Activated CD8-positive, alpha-beta memory T cell treated with anti-CD3 and anti-CD28 coated beads, Interleukin-2, amount 50 U/mL, for 1 hour (primary cell): ENCODE results near the gene CFAP53.
A peak's percentile ranks its signal among the peaks of the same experiment; 100 is the strongest.
"Not testable (repeated sequence)": the region's sequence is repeated elsewhere in the genome, so short reads cannot be mapped to it uniquely, and the experiment has no call there.

Experiments
- DNase-seq: peaks from one replicate; pipeline ENCODE4 v3.0.0-alpha.2; 2020; ENCODE audit errors: extremely low read depth

Gene CFAP53, protein sequence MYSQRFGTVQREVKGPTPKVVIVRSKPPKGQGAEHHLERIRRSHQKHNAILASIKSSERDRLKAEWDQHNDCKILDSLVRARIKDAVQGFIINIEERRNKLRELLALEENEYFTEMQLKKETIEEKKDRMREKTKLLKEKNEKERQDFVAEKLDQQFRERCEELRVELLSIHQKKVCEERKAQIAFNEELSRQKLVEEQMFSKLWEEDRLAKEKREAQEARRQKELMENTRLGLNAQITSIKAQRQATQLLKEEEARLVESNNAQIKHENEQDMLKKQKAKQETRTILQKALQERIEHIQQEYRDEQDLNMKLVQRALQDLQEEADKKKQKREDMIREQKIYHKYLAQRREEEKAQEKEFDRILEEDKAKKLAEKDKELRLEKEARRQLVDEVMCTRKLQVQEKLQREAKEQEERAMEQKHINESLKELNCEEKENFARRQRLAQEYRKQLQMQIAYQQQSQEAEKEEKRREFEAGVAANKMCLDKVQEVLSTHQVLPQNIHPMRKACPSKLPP

GRCh38 chr18:50266248-50266704, at the start of gene CFAP53:
Gene CFAP53 (minus strand): TSS chr18:50266495. CDS start chr18:50266404, 91 bp downstream.
- DNase-seq = peak; percentile 59

GRCh38 chr18:50315100-50315871, 49.0 kb upstream of the CFAP53 start:
- DNase-seq = no peak

- DNase-seq = no peak
Observed at GRCh38 chr18:50313873-50314460, 47.7 kb upstream of the CFAP53 start.

- DNase-seq = no peak
Observed at GRCh38 chr18:50313031-50313607, 46.8 kb upstream of the CFAP53 start.

- DNase-seq = no peak
Observed at GRCh38 chr18:50312296-50313030, 46.2 kb upstream of the CFAP53 start.

GRCh38 chr18:50311650-50312049, 45.4 kb upstream of the CFAP53 start:
- DNase-seq = no peak

GRCh38 chr18:50310080-50310479, 43.8 kb upstream of the CFAP53 start:
- DNase-seq = no peak

DNA sequence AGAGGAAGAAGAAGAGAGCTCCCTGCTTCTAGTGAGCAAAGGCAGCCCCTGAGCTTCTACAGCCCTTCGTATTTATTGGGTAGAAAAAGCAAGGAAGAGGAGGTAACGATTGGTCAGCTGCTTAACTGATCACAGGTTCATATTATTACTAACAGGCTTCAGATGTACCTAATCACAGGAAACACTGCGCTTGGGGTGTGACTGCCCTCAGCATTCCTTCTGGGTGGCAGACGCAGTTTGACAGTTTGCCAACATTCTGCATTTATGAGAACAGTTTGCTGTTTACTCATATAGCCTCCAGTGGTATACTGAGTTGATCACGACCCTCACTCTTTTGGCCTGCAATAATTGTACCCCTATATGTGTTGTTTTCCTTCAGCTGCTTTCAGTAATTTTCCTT, 42.6 kb upstream of the CFAP53 start:
- DNase-seq = not testable (repeated sequence)

DNA sequence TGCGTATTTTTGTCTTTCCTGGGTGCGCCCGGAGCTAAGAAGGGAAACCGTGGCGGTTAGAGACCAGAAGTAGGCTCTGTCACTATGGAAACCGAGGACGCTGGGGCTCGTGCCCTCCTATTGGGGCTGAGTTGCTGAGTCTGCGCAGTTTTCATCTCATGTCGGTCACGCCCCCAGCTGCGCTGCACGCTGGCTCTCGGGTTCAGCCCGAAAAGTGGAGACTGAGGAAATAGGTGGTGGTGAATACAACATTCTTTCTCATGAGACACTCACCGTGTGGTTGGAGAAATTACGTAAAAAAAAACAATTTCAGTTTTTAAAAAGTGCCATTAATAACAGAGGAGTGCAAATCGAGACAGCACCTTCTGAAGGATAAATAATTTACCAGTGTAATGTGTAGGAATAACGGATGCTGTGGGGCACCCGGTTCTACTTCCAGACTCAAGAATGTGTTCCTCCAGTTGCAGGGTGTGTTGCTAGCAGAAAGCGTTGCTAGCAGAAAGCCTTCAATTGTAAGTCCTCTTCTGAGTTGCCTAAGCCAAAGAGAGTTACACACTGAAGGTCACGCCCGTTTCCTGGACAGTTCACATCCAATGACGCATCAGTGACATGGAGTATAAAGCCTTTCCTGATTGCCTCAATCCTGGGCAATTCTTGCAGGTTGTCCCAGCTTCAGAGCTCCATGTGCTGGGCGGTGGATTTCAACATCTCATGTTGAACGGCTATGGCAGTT, 41.6 kb upstream of the CFAP53 start:
- peak; percentile 87 for DNase-seq

DNA sequence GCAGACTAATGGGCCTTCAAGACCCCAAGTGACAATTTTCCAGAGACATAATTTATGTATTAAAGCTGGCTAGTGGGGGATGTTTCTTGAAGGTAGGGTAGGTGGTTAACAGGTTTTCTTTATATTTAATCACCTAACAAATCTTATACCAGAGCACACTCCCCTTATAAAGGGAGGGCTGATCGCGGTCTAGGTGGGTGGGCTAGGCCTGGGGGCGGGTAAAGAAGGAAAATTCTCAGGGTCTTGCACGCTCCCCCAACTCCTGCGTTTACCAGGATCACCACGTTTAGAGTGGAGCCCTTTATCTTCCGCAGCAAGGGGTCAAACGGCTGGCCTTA, 41.1 kb upstream of the CFAP53 start:
- DNase-seq = no peak

DNA sequence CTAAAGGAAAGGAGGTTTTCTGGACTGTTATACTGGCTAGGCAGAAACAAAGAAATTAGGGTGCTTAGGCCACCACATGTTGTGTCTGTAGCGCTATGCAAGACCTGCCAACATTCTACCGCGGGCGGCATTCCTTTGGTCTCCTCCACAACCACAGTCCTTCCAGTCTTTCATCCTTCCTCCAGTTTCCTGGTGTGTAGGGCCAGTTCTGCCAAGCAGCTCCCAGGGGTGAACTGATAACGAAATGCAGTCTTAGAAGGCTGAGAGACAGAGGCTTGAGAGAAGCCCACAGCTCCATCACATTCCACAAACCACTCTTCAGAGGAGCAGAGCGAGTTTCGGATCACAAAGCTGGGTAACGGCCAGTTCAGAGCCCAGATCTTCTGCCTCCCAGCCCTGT, 40.6 kb upstream of the CFAP53 start:
- no peak for DNase-seq

GRCh38 chr18:50301074-50301473, 34.8 kb upstream of the CFAP53 start:
- no peak for DNase-seq

DNA sequence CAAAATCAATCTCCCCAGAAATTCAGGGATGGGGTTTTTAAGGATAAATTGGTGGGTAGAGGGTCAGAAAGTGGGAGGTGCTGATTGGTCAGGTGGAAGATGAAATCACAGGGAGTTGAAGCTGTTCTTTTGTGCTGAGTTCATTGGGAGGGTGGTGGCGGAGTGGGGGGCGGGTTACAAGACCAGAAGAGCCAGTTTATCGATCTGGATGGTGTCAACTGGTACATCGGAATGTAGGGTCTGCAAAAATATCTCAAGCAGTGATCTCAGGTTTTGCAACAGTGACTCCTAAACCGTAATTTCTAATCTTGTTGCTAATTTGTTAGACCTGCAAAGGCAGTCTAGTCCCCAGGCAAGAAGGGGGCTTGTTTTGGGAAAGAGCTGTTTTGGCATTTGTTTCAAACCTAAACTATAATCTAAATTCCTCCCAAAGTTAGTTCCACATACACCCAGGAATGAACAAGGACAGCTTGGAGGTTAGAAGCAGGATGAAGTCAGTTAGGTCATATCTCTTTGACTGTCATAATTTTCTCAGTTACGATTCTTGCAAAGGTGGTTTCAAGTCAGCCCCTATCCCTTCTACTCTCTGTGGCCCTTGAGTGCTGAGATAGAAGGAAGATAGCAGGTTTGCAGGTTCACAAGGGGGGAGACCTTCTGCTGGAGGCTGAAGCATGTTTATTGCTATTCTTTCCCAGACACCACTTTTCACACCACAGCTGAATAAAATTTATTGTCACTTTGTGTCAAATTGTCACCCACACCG, 33.5 kb upstream of the CFAP53 start:
- no peak for DNase-seq

DNA sequence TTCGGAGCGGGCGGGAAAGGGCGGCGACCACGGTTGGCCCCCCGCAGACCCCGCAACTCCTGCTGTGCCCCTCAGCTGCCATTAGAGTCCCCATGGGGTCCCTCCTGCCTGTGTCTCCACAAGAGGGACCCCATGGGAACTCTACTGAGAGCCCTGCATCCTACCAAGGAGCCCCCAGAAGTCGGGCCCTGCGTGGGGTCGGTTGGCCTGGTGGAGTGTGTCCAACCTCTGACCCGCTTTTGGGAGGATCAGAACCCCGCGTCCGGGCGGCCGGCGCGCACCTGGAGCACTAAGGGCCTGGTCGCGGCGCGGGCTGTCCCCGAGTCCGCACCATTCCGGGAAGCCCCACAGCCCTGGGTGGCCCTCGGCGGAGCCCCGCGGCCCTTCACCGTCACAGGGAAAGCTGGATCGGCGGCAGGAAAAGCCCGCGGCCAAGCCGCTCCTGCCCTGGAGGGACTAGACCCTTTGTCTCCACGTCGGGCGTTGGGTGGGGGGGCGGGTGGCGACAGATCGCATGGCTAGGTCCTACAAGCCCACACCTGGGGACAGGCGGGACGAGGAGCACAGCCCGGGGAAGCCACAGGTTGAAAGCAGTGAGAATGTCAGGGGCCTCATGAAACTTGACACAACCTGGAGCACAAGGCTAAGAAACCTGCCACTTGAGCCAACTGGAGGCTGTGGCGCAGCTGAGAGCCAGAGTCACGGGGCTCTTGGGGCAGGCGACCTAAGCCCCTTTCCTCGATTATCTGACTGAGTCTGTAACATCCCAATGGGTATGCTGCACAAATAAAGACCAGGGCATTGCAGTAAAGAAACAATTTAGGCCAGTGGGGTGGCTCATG, 32.4 kb upstream of the CFAP53 start:
- no peak for DNase-seq

DNA sequence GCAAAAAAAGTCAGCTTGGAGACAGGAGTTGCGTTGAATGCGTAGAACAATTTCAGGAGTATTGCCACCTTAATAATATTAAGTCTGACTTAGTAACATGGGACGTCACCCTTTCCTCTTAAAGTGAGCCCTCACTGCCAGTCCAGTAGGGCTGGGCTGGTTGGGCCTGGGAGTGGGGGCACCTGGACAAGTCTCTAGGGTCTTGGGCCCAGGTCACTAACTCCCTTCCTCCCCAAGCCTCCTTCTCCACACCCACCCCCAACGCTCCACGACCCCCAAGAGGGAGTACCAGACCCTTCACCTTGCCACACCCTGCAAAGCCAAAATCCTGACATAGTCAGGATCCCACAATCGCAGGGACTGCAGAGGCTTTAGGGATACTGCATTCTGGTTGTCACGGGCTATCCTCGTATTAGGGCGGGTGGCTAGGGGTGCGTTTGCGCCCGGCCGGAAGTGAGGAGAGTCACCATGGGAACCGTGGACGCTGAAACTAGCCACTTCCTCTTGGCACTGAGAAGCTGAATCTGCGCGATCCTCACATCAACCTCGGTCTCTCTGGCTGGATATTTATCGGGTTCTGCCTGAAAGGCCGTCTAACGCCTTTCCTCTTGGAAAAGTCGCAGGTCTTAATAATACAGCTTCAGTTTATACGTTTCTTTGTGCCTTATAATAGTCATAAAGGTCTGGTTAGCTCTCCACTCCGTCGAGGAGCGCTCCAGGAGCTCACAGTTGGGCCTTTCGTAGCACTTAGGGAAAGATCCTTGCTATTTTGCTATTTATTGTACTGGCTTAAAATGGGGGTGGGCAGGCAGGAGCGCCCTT, 31.5 kb upstream of the CFAP53 start:
- DNase-seq = no peak

DNA sequence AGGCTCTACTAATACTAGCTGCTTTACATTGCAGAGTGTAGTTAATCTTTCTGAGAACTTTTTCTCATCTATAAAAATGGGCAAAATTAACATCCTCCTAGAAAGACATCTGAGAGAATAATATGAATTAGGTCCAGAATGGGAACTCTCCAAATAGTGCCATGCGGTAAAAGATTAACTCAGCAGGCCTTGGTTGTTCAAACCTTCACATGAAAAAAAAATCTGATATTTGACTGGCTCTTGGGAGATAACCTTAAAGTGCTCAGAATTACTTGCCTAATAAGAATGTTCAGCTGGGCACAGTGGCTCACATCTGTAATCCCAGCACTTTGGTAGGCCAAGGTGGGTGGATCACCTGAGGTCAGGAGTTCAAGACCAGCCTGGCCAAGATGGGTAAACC, 26.7 kb upstream of the CFAP53 start:
- no peak for DNase-seq

DNA sequence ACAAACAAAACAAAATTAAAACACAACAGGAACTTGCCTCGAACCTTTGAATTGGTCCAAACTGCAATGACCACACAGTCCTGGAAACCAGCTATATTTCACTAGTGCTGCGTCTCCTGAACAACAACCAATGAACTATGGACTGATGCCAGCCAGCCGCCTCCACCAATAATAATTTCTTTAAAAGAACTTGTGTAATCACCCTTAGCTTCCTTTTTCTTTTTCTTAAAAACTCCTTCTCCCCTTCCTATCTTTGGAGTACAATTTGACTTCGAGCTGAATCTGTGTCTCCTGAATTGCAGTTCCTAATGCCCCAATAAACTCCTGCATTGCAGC, 22.8 kb upstream of the CFAP53 start:
- no peak for DNase-seq
